CD4-positive, alpha-beta T cell treated with Interleukin-21 for 1 hour (primary cell): ENCODE results near the gene SHKBP1.
"Not testable (repeated sequence)": the region's sequence is repeated elsewhere in the genome, so short reads cannot be mapped to it uniquely, and the experiment has no call there.

Experiments
- DNase-seq: peaks from one replicate; pipeline ENCODE4 v3.0.0-alpha.2; 2020

Gene SHKBP1, protein sequence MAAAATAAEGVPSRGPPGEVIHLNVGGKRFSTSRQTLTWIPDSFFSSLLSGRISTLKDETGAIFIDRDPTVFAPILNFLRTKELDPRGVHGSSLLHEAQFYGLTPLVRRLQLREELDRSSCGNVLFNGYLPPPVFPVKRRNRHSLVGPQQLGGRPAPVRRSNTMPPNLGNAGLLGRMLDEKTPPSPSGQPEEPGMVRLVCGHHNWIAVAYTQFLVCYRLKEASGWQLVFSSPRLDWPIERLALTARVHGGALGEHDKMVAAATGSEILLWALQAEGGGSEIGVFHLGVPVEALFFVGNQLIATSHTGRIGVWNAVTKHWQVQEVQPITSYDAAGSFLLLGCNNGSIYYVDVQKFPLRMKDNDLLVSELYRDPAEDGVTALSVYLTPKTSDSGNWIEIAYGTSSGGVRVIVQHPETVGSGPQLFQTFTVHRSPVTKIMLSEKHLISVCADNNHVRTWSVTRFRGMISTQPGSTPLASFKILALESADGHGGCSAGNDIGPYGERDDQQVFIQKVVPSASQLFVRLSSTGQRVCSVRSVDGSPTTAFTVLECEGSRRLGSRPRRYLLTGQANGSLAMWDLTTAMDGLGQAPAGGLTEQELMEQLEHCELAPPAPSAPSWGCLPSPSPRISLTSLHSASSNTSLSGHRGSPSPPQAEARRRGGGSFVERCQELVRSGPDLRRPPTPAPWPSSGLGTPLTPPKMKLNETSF

DNA sequence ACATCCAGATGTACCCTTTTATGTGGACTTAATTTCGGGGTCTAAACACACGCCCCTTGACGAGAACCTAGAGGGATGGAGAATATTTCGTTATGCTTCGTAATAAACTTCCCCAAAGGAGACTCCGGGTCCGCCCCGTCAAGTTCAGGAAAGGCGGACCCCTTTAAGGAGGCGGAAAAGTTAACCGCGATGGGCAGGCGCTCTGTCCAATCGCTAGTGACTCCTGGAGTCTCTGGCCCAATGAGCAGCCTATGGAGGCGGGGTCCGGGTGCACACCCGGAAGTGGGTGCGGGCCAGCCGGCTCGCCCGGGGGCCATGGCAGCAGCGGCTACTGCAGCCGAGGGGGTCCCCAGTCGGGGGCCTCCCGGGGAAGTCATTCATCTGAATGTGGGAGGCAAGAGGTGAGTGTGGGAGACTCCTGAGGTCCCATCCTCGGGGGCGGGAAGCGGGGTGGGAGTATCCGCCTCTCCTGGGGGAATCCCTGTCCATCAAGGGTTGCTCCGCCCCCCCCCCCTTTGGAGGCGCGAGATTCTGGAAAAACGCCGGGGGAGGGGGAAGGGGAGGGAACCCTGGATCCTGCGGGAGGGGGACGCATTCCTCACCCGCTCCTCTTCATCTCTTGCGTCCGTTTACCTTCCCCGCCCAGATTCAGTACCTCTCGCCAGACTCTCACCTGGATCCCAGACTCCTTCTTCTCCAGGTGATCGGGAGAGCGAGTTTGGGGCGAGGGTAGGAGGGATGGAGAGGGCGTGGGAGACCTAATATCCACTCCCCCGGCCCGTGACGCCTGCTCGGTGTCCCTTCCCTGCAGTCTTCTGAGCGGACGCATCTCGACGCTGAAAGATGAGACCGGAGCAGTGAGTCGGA is at the start of gene SHKBP1:
SHKBP1 (plus strand) TSS at position 289 of the 867 bp plus-strand sequence; CDS start at position 316, 27 bp downstream.
- DNase-seq, result peak; percentile 94

DNA sequence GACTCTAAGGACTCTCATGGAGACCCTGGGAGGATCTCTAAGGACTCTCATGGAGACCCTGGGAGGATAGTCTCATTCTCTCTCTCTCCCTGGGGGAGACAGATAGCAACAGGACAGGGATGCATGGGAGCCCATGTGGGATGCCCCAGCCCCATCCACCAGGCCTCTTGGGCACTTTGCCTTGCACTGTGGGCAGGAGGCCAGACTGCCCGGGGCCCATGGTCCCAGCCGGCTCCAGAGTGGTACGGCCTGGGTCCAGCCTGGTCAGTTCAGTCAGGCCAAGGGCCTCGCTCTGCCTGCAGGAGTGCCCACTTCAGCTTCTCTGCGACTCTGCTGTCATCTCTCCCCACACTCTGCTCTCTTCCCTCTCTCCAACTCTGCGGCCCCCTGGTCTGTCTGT is 48.6 kb upstream of the SHKBP1 start:
- no peak for DNase-seq

DNA sequence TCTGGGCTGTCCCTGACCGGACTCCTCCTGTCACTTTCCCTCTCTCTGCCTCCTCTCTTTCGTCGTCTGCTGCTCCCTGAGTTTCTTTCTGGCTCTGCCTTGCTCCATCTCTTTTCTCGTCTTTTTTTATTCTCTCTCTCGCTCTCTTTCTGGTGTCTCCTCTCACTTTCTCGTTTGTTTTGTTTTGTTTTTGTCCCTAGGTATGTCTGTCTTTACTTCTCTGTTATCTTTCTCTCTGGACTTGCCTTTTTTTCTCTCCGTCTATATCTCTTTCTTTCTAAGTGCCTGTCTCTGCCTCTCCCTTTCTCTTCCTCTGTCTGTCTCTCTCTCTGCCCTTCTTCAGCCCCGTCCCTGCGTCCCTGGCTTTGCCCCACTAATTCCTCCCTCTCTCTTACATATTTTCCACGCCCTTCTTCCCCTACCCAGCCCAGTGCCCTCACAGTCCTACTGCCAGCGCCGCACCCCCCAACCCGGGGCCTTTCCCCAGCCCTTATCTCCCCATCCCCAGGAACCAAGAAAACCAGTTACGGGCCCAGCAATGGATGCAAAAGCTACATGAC is 48.1 kb upstream of the SHKBP1 start:
- DNase-seq, result no peak

DNA sequence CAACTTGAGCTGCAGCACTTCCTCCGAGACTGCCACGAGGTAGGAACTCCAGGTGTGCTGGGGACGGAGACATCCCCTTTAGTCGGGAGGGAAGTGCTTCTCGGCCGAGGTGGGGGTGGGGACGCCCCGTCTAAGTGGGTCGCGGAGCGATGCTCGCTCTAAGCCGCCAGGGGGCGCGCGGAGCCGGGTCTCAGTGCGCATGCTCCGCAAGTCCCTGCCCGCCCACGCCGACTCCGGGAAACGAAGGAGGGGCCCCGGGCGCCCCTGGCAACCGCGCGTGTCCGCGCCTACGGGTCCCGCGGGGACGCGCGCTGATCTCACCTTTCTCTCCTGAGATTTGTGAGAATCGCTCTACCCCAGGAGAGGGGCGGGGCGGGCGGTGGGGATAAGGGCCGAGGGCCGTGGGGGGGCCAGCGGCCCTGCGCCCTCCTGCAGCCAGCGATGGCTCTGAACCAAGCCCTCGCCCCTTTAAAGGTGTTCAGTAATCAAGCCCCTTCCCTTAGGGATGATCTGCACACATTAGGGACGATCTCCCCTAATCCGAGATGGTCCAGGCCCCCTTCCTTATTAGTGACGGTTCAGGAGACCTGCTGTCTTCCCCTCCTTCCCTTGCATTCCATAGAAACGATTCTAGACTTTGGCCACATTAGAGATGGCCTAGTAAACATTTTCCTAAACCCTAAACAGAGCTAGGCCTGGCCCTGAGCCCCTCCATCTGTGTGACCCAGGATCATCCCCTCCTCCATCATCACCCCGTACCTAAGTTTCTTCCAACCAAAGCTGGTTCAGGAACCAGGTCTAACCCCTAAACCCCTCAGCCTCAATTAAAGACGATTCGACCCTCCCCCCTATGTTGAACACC is 47.3 kb upstream of the SHKBP1 start:
- peak; percentile 91 for DNase-seq

DNA sequence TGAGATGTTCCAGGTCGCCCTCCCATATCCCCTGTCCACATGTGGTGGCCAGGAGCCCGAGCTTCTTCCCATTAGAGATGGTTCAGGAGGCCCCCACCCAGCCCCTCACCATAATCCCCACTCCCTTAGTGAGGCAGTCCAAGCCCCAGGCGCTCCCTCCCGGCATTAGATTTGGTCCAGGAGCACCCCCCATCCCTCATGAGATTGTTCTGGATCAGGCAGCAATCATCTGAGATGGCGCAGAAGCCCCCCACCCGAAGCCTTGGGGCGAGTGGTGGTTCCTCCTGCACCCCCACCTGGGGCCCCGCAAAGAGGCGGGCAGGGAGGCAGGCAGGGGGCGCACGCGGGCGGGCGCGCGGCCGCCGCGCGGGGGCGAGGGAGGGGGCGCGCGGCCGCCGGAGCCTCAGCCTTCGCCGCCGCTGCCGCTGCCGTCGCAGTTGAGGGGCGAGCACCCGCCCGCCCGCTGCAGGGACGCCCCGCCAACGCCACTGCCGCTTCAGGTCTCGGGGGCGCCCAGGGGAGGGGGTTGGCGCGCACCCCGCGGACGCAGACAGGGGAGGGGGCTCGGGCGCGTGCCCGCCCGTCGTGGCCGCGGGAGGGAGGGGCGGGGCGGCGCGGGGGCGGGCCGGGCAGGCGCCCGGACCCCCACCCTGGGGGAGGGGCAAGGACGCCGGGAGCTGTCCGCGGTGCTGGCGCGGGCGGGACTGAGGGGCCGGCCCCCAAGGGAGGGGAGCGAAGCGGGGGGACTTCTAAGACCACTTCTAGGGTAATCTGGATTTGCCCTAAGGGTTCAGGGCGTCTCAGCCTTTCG is 46.4 kb upstream of the SHKBP1 start:
- DNase-seq, result peak; percentile 36

DNA sequence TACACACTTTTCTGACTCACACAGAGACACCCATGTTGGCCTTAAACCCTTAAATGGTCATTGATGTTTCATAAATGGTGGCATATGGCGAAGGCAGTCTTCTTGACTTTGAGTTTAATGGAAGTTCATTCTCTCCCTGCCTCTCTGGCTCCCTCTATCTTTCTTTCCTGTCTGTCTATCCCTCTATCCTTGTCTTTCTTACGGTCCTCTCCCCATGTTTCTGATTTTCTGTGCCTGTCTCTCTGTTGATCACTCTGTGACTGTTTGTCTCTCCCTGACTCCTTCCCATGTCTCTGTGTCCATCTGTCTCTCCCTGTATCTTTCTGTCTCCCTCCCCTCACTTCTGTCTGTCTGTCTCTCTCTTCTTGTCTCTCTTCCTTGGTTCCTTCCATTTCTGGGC is 43.2 kb upstream of the SHKBP1 start:
- DNase-seq, result no peak

DNA sequence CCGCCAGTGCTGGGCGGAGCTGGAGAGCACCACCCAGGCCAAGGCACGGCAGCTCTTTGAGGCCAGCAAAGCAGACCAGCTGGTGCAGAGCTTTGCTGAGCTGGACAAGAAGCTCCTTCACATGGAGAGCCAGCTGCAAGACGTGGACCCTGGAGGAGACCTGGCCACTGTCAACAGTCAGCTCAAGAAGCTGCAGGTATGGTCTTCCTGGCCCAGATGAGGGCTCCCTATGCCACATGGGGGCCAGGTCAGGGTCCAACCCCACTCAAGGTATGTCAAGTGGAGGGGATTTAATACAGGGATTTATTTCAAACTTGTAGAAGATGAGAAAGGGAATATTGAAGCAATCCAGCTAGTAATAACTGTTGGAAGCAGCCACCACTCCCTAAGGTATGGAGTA is 42.5 kb upstream of the SHKBP1 start:
- no peak for DNase-seq

DNA sequence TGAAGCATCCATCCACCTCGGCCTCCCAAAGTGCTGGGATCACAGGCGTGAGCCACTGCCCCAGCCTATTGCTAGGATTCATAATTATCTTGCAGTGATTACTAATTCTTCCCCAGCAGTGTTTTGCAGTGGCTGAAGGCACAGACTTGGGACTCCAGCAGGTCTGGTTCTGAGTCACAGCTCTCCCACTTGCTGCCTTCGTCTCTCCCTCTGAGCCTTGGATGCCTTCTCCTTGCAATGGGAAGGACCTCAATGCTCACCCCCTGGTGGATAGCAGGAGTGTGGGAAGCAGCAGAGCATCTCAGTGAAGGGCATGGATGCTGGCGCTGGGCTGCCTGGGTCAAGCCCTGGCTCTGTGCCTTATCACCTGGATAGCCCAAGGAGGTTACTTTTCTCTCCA is 37.6 kb upstream of the SHKBP1 start:
- no peak for DNase-seq

DNA sequence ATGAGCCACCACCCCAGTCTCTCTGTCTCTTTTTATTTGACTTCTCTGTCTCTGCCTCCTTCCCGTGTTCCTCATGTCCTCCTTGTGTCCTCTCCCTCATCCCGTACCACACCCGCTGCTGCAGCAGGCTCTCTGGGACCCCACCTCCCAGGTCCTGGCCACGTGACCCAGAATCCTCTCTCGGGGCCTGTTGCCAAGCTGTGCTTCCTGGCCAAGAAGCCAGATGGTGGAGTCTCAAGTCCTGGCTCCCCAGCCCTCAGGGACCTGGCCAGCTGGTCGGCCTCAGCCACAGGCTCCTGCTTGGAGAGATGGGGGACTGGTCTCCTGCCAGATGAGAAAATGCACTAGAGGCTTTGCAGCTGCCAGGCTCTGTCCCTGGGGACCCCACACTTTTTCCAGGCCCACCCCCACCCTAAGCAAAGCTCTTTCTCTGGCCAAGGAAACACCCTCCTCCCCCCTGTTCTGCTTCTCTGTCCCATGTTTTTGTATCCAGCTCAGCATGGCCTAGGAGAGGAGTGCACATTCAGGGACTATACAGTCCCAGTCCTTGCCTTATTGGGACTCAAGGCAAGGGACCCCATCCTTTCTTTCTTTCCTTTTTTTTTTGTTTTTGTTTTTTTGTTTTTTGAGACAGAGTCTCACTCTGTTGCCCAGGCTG is 34.3 kb upstream of the SHKBP1 start:
- no peak for DNase-seq

DNA sequence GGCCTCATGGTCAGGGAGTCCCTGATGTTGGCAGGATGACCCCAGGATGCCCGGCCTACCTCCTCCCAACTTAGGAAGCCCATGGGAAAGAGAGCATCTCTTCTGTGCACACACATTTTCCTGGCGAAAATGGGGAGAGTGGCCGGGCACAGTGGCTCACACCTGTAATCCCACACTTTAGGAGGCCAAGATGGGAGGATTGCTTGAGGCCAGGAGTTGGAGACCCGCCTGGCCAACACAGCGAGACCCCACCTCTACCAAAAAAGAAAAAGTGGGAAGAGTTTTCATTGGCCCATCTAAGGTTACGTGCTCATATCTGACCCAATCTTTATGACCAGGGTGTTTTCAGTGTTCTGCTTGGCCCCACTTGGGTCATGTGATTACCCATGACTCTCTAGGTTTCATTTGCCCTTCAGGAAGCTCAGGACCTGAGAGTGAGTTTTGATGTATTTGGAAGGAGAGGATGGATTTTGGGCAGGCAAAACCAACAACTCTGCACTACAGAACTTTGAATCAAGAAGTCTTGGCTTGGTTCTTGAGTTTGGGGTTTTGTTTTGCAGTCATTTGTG is 33.6 kb upstream of the SHKBP1 start:
- no peak for DNase-seq

DNA sequence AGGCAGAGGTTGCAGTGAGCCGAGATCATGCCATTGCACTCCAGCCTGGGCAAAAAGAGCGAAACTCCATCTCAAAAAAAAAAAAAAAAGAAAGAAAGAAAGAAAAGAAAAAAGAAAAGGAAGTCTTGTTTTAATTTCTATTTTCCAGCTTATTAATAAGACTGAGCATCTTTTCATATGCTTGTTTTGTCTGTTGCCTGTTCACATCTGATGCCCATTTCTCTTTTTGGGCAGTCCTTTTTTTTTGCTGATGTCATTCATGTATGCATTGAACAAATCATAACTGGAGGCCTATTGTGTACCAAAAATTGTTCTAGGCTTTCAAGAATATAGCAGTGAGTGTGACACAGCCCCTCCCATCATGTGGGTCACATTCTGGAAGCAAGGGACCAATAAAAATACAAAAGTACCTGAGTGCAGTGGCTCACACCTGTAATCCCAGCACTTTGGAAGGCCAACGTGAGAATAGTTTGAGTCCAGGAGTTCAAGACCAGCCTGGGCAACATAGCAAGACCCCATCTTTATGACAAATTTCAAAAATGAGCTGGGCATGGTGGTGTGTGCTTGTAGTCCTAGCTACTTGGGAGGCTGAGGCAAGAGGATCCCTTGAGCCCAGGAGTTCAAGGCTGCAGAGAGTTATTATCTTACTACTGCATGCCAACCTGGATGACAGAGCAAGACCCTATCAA is 30.4 kb upstream of the SHKBP1 start:
- not testable (repeated sequence) for DNase-seq

DNA sequence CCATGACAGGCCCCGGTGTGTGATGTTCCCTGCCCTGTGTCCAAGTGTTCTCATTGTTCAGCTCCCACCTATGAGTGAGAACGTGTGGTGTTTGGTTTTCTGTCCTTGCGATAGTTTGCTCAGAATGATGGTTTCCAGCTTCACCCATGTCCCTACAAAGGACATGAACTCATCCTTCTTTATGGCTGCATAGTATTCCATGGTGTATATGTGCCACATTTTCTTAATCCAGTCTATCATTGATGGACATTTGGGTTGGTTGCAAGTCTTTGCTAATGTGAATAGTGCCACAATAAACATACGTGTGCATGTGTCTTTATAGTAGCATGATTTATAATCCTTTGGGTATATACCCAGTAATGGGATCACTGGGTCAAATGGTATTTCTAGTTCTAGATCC is 29.5 kb upstream of the SHKBP1 start:
- DNase-seq, result not testable (repeated sequence)

DNA sequence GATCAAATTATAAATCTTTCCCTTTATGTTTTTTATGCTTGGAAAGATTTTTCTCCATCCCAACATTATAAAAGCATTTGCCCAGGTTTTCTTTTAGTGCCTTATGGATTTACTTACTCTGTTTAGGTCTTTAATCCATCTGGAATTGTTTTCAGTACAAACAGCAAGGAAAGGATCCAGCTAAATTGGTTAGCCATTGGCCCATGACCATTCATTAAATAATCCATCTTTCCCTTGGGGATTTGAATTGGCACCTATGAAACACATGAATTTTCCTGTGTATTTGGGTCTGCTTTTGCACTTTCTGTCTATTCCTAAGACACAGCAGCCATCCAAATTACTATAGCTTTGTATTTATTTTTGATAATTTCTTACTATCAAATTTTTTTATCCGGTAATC is 28.8 kb upstream of the SHKBP1 start:
- DNase-seq, result no peak

DNA sequence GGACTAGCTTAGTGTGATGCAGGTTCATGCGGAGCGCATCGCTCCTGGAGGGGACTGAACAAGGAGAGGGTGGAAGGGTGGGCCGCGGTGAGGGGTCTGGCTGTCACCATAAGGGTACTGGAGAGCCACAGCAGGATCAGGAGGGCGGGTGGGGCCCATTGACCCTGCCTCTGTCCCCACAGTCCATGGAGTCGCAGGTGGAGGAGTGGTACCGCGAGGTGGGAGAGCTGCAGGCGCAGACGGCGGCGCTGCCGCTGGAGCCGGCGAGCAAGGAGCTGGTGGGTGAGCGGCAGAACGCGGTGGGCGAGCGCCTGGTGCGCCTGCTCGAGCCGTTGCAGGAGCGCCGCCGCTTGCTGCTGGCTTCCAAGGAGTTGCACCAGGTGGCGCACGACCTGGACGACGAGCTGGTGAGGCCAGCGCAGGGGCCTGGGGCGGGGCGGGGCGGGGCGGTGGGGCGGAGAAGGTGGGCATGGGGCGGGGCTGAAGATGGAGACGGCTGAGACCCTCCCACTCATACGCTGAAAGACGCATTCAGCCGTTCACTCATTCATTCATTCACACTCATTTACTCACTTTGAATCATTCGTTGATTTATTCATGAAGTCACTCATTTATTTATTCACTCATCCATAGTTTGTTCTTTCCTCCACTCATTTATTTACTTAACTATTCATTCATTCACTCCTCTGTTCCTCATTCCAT is 27.5 kb upstream of the SHKBP1 start:
- peak; percentile 75 for DNase-seq

DNA sequence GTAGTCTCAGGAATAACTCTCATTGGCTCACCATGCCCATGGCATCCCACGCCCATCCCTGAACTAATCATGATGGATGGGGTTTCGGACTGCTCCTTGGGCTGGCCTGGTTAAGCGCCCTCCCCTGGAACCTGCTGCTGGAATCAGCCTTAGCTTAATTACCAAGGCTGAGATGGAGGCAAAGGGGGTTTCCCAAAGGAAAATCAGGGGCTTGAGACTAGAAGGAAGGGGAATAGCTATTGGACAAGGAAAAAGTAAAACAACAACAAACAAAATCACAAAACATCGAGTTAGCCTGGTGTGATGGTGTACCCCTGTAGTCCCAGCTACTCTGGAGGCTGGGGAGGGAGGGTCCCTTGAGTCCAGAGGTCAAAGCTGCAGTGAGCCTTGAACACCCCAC is 25.7 kb upstream of the SHKBP1 start:
- DNase-seq, result no peak

DNA sequence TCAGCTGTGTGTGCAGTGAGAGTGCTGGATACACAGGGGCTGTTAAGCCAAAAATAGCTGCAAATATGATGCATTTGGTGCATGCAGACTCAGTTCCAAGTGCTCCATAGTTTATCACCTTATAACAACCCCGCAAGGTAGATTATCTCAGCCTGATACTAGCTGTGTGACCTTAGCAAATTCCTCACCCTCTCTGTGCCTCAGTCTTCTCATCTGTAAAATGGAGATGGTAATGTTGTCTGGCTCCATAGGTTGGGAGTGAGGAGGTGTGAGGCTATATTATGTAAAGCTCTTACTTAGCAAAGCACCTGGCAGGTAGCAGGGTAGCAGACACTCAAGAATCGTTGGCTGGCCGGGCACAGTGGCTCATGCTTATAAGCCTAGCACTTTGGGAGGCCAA is 23.8 kb upstream of the SHKBP1 start:
- DNase-seq, result no peak

DNA sequence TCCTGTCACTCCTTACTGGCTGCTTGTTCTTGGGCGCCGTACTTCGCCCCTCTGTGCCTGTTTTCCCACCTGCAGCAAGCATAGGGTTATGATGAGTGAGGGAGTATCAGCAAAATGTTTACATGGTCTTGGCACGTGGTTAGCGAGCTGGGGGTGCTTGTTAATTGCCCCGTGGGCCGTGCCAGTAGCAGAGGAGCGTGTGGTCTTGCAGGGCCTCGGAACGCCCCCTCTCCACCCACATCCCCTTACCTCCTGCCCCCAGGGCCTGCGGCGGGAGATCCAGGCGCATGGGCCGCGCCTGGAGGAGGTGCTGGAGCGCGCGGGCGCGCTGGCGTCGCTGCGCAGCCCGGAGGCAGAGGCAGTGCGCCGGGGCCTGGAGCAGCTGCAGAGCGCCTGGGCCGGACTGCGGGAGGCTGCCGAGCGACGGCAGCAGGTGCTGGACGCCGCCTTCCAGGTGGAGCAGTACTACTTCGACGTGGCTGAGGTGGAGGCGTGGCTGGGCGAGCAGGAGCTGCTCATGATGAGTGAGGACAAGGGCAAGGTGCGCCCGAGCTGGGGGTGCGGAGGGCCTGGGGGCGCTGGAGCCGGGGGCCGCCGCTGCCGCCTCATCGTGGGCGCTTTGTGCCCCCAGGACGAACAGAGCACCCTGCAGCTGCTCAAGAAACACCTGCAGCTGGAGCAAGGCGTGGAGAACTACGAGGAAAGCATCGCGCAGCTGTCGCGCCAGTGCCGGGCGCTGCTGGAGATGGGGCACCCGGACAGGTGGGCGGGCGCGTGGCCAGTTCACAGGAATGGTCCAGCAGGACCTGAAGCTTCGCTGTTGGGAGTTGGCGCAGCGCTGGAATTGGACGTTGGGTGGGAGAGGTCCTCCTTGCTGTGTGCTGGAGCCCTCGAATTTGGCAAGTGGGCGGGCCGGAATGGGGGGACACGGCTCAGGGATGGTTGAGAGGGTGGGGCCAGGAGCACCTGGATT is 22.5 kb upstream of the SHKBP1 start:
- no peak for DNase-seq
